Mesenchymal stem cell (in vitro differentiated cells and primary cell): ENCODE data around the gene IL1F10.

Experiments used
- DNase-seq: peaks from one replicate; pipeline ENCODE4 v3.0.0-alpha.2; 2013
- H2AFZ ChIP-seq: one replicate; pipeline ENCODE4 v1.6.1; 2013; ENCODE audit warnings: low read depth, mild to moderate bottlenecking, control low read depth, inconsistent platforms, low read length, moderate library complexity
- H2AK5ac ChIP-seq: 2 replicates; pipeline ENCODE4 v1.6.1; 2013; ENCODE audit warnings: low read length, moderate library complexity, mild to moderate bottlenecking, inconsistent platforms; ENCODE audit not compliant: severe bottlenecking
- H2BK120ac ChIP-seq: one replicate; pipeline ENCODE4 v1.6.1; 2013; ENCODE audit warnings: low read depth, mild to moderate bottlenecking, inconsistent platforms, low read length, moderate library complexity
- H2BK12ac ChIP-seq, 2 experiments: one replicate each; pipeline ENCODE4 v1.6.1; 2013; ENCODE audit warnings: inconsistent platforms in 2 of 2, low read length in 2 of 2, mild to moderate bottlenecking in 2 of 2, moderate library complexity in 2 of 2, control low read depth in 1 of 2
- H2BK15ac ChIP-seq: one replicate; pipeline ENCODE4 v1.6.1; 2013; ENCODE audit warnings: mild to moderate bottlenecking, low read depth, inconsistent platforms; ENCODE audit not compliant: poor library complexity, severe bottlenecking
- H2BK5ac ChIP-seq: 2 replicates; pipeline ENCODE4 v1.6.1; 2013; ENCODE audit warnings: low read depth, mild to moderate bottlenecking, low read length, control low read depth, inconsistent platforms; ENCODE audit not compliant: poor library complexity, severe bottlenecking
- H3K14ac ChIP-seq, 2 experiments: one replicate each; pipeline ENCODE4 v1.6.1; 2013; ENCODE audit warnings: inconsistent platforms in 2 of 2, low read length in 2 of 2, control low read depth in 1 of 2, mild to moderate bottlenecking in 1 of 2, moderate library complexity in 1 of 2
- H3K18ac ChIP-seq, 2 experiments: one replicate each; pipeline ENCODE4 v1.6.1; 2013; ENCODE audit warnings: inconsistent platforms in 2 of 2, low read length in 2 of 2, control low read depth in 1 of 2, low read depth in 1 of 2, mild to moderate bottlenecking in 1 of 2
- H3K23ac ChIP-seq, 2 experiments: one replicate each; pipeline ENCODE4 v1.6.1; 2013; ENCODE audit warnings: inconsistent platforms in 2 of 2, low read length in 2 of 2, mild to moderate bottlenecking in 2 of 2, moderate library complexity in 2 of 2, control low read depth in 1 of 2
- H3K27ac ChIP-seq: 2 replicates; pipeline ENCODE4 v1.5.1; 2013; ENCODE audit warnings: mild to moderate bottlenecking, moderate library complexity, low read length, control low read depth, inconsistent platforms; ENCODE audit not compliant: poor library complexity, severe bottlenecking
- H3K27me3 ChIP-seq, 2 experiments: 2 replicates each; pipeline versions ENCODE4 v1.6.1 to v1.7.0; 2013; ENCODE audit warnings: low read length in 2 of 2, mild to moderate bottlenecking in 2 of 2, moderate library complexity in 2 of 2, control low read depth in 1 of 2, inconsistent platforms in 1 of 2; ENCODE audit not compliant: control insufficient read depth in 1 of 2, insufficient read depth in 1 of 2
- H3K36me3 ChIP-seq, 2 experiments: 2 replicates each; pipeline versions ENCODE4 v1.6.1 to v1.7.0; 2013; ENCODE audit warnings: low read length in 2 of 2, control low read depth in 1 of 2, inconsistent platforms in 1 of 2, low read depth in 1 of 2, mild to moderate bottlenecking in 1 of 2; ENCODE audit not compliant: insufficient read depth in 2 of 2, control insufficient read depth in 1 of 2
- H3K4ac ChIP-seq, 2 experiments: one replicate each; pipeline ENCODE4 v1.6.1; 2013; ENCODE audit warnings: inconsistent platforms in 2 of 2, low read length in 2 of 2, mild to moderate bottlenecking in 2 of 2, moderate library complexity in 2 of 2, control low read depth in 1 of 2, low read depth in 1 of 2
- H3K4me1 ChIP-seq: 2 replicates; pipeline ENCODE4 v1.6.1; 2013; ENCODE audit warnings: low read depth, low read length, control low read depth; ENCODE audit not compliant: control insufficient read depth, insufficient read depth
- H3K4me2 ChIP-seq: 2 replicates; pipeline ENCODE4 v1.6.1; 2013; ENCODE audit warnings: low read length, mild to moderate bottlenecking, inconsistent platforms; ENCODE audit not compliant: poor library complexity, severe bottlenecking
- H3K4me3 ChIP-seq, 2 experiments: 2 replicates each; pipeline versions ENCODE4 v1.5.1 to v1.7.0; 2013; ENCODE audit warnings: low read length in 2 of 2, mild to moderate bottlenecking in 2 of 2, control low read depth in 1 of 2, low read depth in 1 of 2; ENCODE audit not compliant: insufficient read depth in 1 of 2
- H3K79me1 ChIP-seq: replicated peaks from 2 replicates; pipeline ENCODE4 v1.6.1; 2013; ENCODE audit warnings: mild to moderate bottlenecking, control low read depth, low read length, inconsistent platforms; ENCODE audit not compliant: poor library complexity, severe bottlenecking
- H3K9ac ChIP-seq: 2 replicates; pipeline ENCODE4 v1.7.0; 2013; ENCODE audit warnings: mild to moderate bottlenecking, low read length, moderate library complexity
- H3K9me3 ChIP-seq: 2 replicates; pipeline ENCODE4 v1.7.0; 2013; ENCODE audit warnings: mild to moderate bottlenecking, low read length; ENCODE audit not compliant: control insufficient read depth
- H4K8ac ChIP-seq: one replicate; pipeline ENCODE4 v1.6.1; 2013; ENCODE audit warnings: inconsistent platforms, mild to moderate bottlenecking, low read length, moderate library complexity
- H4K91ac ChIP-seq: one replicate; pipeline ENCODE4 v1.6.1; 2013; ENCODE audit warnings: mild to moderate bottlenecking, low read length, inconsistent platforms
- WGBS: methylation state at CpG from one replicate; pipeline ENCODE4 v1.1.7; 2013; ENCODE audit warnings: mixed read lengths; 5-methylcytosine and 5-hydroxymethylcytosine counted together

The IL1F10 gene

GRCh38 chr2:113052396-113052917 is 15.3 kb upstream of the IL1F10 start, which contains the start of gene IL36B:
Gene IL36B, minus strand, starts transcription at chr2:113052867.
- no peak within 1 kb of the TSS for H4K91ac ChIP-seq
- H3K4me2 ChIP-seq, result no peak within 1 kb of the TSS
- no peak within 1 kb of the TSS for H3K4ac ChIP-seq
- no peaks in the 10 kb centered on the region for H3K4me1 ChIP-seq
- H2BK15ac ChIP-seq, result no peak within 1 kb of the TSS
- H2AFZ ChIP-seq, result no peak within 1 kb of the TSS
- no peak within 1 kb of the TSS for H2AK5ac ChIP-seq
- H2BK120ac ChIP-seq, result no peak within 1 kb of the TSS
- H3K23ac ChIP-seq, result no peak within 1 kb of the TSS
- no peak for DNase-seq
- H2BK12ac ChIP-seq, result no peak within 1 kb of the TSS
- H3K9me3 ChIP-seq, result peaks cover 39% of the 10 kb centered on the region
- no peak within 1 kb of the TSS for H3K18ac ChIP-seq
- H3K36me3 ChIP-seq, result no peaks in the 10 kb centered on the region
- H4K8ac ChIP-seq, result no peak within 1 kb of the TSS
- no peaks in the 10 kb centered on the region for H3K79me1 ChIP-seq
- H3K27ac ChIP-seq, result no peak within 1 kb of the TSS
- H2BK5ac ChIP-seq, result no peak within 1 kb of the TSS
- no peak within 1 kb of the TSS for H3K14ac ChIP-seq
- H3K27me3 ChIP-seq, result peaks cover 4 to 9% of the 10 kb centered on the region in 2 experiments
- no peak within 1 kb of the TSS for H3K4me3 ChIP-seq
- no peak within 1 kb of the TSS for H3K9ac ChIP-seq
- 75% methylated on average over 5 of the region's 6 CpGs for WGBS

GRCh38 chr2:113053666-113054065 is 14.1 kb upstream of the IL1F10 start:
- H2AK5ac ChIP-seq, result no peak overlapping the region
- H3K36me3 ChIP-seq, result no peaks in the 10 kb centered on the region
- no peak overlapping the region for H3K4ac ChIP-seq
- no peak overlapping the region for H4K8ac ChIP-seq
- no peak overlapping the region for H3K18ac ChIP-seq
- H2BK5ac ChIP-seq, result no peak overlapping the region
- H2AFZ ChIP-seq, result no peak overlapping the region
- WGBS, result 52% methylated on average over 2 of the region's 3 CpGs
- no peak overlapping the region for H3K9ac ChIP-seq
- H4K91ac ChIP-seq, result no peak overlapping the region
- no peak overlapping the region for H2BK12ac ChIP-seq
- no peak overlapping the region for H3K14ac ChIP-seq
- H2BK15ac ChIP-seq, result no peak overlapping the region
- H2BK120ac ChIP-seq, result no peak overlapping the region
- H3K9me3 ChIP-seq, result peaks cover 39% of the 10 kb centered on the region
- H3K27me3 ChIP-seq, result peaks cover 4 to 11% of the 10 kb centered on the region in 2 experiments
- no peak overlapping the region for H3K23ac ChIP-seq
- H3K4me2 ChIP-seq, result no peak overlapping the region
- H3K4me3 ChIP-seq, result no peak overlapping the region
- H3K79me1 ChIP-seq, result no peaks in the 10 kb centered on the region
- H3K27ac ChIP-seq, result no peak overlapping the region
- H3K4me1 ChIP-seq, result no peaks in the 10 kb centered on the region
- no peak for DNase-seq

- no peak overlapping the region for H4K91ac ChIP-seq
- no peak overlapping the region for H2BK120ac ChIP-seq
- no peak overlapping the region for H3K9ac ChIP-seq
- no peak overlapping the region for H4K8ac ChIP-seq
- no peak overlapping the region for H3K4me2 ChIP-seq
- H3K27me3 ChIP-seq, result peaks cover 4 to 15% of the 10 kb centered on the region in 2 experiments
- H2BK5ac ChIP-seq, result no peak overlapping the region
- H2AFZ ChIP-seq, result no peak overlapping the region
- peaks cover 39% of the 10 kb centered on the region for H3K9me3 ChIP-seq
- H3K18ac ChIP-seq, result no peak overlapping the region
- H2AK5ac ChIP-seq, result no peak overlapping the region
- no peaks in the 10 kb centered on the region for H3K79me1 ChIP-seq
- no peak overlapping the region for H3K23ac ChIP-seq
- no peak overlapping the region for H3K4ac ChIP-seq
- no peak overlapping the region for H2BK12ac ChIP-seq
- DNase-seq, result no peak
- no peak overlapping the region for H3K4me3 ChIP-seq
- H3K14ac ChIP-seq, result no peak overlapping the region
- H3K4me1 ChIP-seq, result no peaks in the 10 kb centered on the region
- H3K36me3 ChIP-seq, result no peaks in the 10 kb centered on the region
- H2BK15ac ChIP-seq, result no peak overlapping the region
- no peak overlapping the region for H3K27ac ChIP-seq
These were observed 13.7 kb upstream of the IL1F10 start for GRCh38 chr2:113054066-113054465.

- peak overlapping the region; percentile 9 for H3K9ac ChIP-seq
- no peak overlapping the region for H3K4me3 ChIP-seq
- no peak overlapping the region for H2BK12ac ChIP-seq
- H3K27me3 ChIP-seq, result peaks cover 2 to 31% of the 10 kb centered on the region in 2 experiments
- H2BK120ac ChIP-seq, result no peak overlapping the region
- H3K36me3 ChIP-seq, result no peaks in the 10 kb centered on the region
- no peak overlapping the region for H3K23ac ChIP-seq
- no peak overlapping the region for H2AK5ac ChIP-seq
- H4K8ac ChIP-seq, result no peak overlapping the region
- no peaks in the 10 kb centered on the region for H3K79me1 ChIP-seq
- H3K27ac ChIP-seq, result no peak overlapping the region
- no peaks in the 10 kb centered on the region for H3K4me1 ChIP-seq
- peaks cover 35% of the 10 kb centered on the region for H3K9me3 ChIP-seq
- DNase-seq, result no peak
- no peak overlapping the region for H3K4ac ChIP-seq
- H2BK15ac ChIP-seq, result no peak overlapping the region
- no peak overlapping the region for H3K4me2 ChIP-seq
- no peak overlapping the region for H2AFZ ChIP-seq
- H3K14ac ChIP-seq, result no peak overlapping the region
- H3K18ac ChIP-seq, result no peak overlapping the region
- 80% methylated on average over 1 of the region's 1 CpG for WGBS
- no peak overlapping the region for H2BK5ac ChIP-seq
- H4K91ac ChIP-seq, result no peak overlapping the region
These were observed 11.2 kb upstream of the IL1F10 start for GRCh38 chr2:113056521-113056920.
